Neural cell (in vitro differentiated cells): ENCODE measurements around the gene SNTA1. TPM values are rescaled to one million over a fixed set of nuclear protein-coding genes. Genes with fewer than 3 reads are reported as not detected.

Experiments used
- H2AFZ ChIP-seq: fragments of 200-600, 300-800 bp; sonication (generic), shearing (Covaris generic); 2 replicates; pipeline ENCODE4 v1.6.0; 2014; ENCODE audit warnings: low read depth, mild to moderate bottlenecking, antibody characterized with exemption, low read length, moderate library complexity
- H3F3A ChIP-seq: fragments of 200-600 bp; shearing (Covaris generic); 2 replicates; pipeline ENCODE4 v1.6.1; 2016; ENCODE audit warnings: mild to moderate bottlenecking, moderate library complexity, mixed read lengths, antibody characterized with exemption, low read length; ENCODE audit not compliant: insufficient read depth, poor library complexity, severe bottlenecking
- H3K27ac ChIP-seq: fragments of 200-600, 300-800 bp; sonication (generic), shearing (Covaris generic); 2 replicates; pipeline ENCODE4 v1.5.1; 2014; ENCODE audit warnings: mild to moderate bottlenecking, low read length, moderate library complexity
- H3K27me3 ChIP-seq: fragments of 300-800, 200-600 bp; sonication (generic), shearing (Covaris generic); 2 replicates; pipeline ENCODE4 v1.6.0; 2014; ENCODE audit warnings: mild to moderate bottlenecking, low read depth, low read length, moderate library complexity; ENCODE audit not compliant: insufficient read depth
- H3K36me3 ChIP-seq: fragments of 300-800, 200-600 bp; sonication (generic), shearing (Covaris generic); 2 replicates; pipeline ENCODE4 v1.5.1; 2014; ENCODE audit warnings: mild to moderate bottlenecking, antibody characterized with exemption, low read length, moderate library complexity; ENCODE audit not compliant: insufficient read depth
- H3K4me2 ChIP-seq: fragments of 300-800, 200-600 bp; sonication (generic), shearing (Covaris generic); 2 replicates; pipeline ENCODE4 v1.6.0; 2014; ENCODE audit warnings: mild to moderate bottlenecking, low read length
- H3K4me3 ChIP-seq: fragments of 300-800, 200-600 bp; sonication (generic), shearing (Covaris generic); 2 replicates; pipeline ENCODE4 v1.5.1; 2014; ENCODE audit warnings: mild to moderate bottlenecking, low read length, moderate library complexity
- H3K79me2 ChIP-seq: fragments of 200-600 bp; shearing (Covaris generic); replicated peaks from 2 replicates; pipeline ENCODE4 v1.6.0; 2014; ENCODE audit warnings: mild to moderate bottlenecking, low read length, moderate library complexity; ENCODE audit not compliant: insufficient read depth
- H3K9ac ChIP-seq: fragments of 300-800, 200-600 bp; sonication (generic), shearing (Covaris generic); 2 replicates; pipeline ENCODE4 v1.6.1; 2016; ENCODE audit warnings: mild to moderate bottlenecking, low read length, mixed read lengths
- H3K9me2 ChIP-seq: fragments of 200-600 bp; shearing (Covaris generic); 2 replicates; pipeline ENCODE4 v1.6.1; 2016; ENCODE audit warnings: mild to moderate bottlenecking, low read length, mixed read lengths; ENCODE audit not compliant: insufficient read depth
- H3K9me3 ChIP-seq: fragments of 200-600, 300-800 bp; sonication (generic), shearing (Covaris generic); 2 replicates; pipeline ENCODE4 v1.6.1; 2016; ENCODE audit warnings: mild to moderate bottlenecking, mixed run types, low read length, moderate library complexity, mixed read lengths
- H4K20me1 ChIP-seq: fragments of 200-600 bp; shearing (Covaris generic); 2 replicates; pipeline ENCODE4 v1.6.1; 2016; ENCODE audit warnings: mild to moderate bottlenecking, mixed run types; ENCODE audit not compliant: insufficient read depth
- EP300 ChIP-seq: fragments of 450-650 bp; conservative IDR thresholded peaks from 2 replicates; pipeline ENCODE4 v1.6.1; 2014; ENCODE audit warnings: antibody characterized with exemption, mild to moderate bottlenecking, moderate library complexity; ENCODE audit not compliant: poor library complexity, severe bottlenecking
- EZH2 ChIP-seq: fragments of 200-600, 300-800 bp; shearing (Covaris generic), sonication (generic); IDR thresholded peaks from 2 replicates; pipeline ENCODE4 v1.6.1; 2014; ENCODE audit warnings: antibody characterized with exemption, low read length, borderline replicate concordance, mild to moderate bottlenecking; ENCODE audit not compliant: insufficient read depth, poor library complexity, severe bottlenecking
- MXI1 ChIP-seq: fragments of 450-650 bp; conservative IDR thresholded peaks from 2 replicates; pipeline ENCODE4 v1.6.1; 2014; ENCODE audit warnings: antibody characterized with exemption, mild to moderate bottlenecking; ENCODE audit not compliant: poor library complexity, severe bottlenecking
- POLR2AphosphoS5 ChIP-seq: IDR thresholded peaks from 2 replicates; pipeline ENCODE4 v1.6.1; 2012
- RAD21 ChIP-seq: fragments of 450-650 bp; conservative IDR thresholded peaks from 2 replicates; pipeline ENCODE4 v1.6.1; 2014; ENCODE audit warnings: antibody characterized with exemption, mild to moderate bottlenecking, moderate library complexity
- REST ChIP-seq: IDR thresholded peaks from 2 replicates; pipeline ENCODE4 v1.6.1; 2012; ENCODE audit warnings: borderline replicate concordance
- SMC3 ChIP-seq: fragments of 450-650 bp; conservative IDR thresholded peaks from 2 replicates; pipeline ENCODE4 v1.6.1; 2014; ENCODE audit warnings: antibody characterized with exemption, mild to moderate bottlenecking, moderate library complexity; ENCODE audit not compliant: poor library complexity
- TAF1 ChIP-seq: IDR thresholded peaks from 2 replicates; pipeline ENCODE4 v1.6.1; 2012; ENCODE audit warnings: low read depth
- polyA plus RNA-seq: library from polyadenylated mRNA; depleted of rRNA; stranded (reverse); fragments of >200 nt; gene quantifications from 2 replicates; pipeline ENCODE4 v1.2.3, GENCODE V29; 2014
- TF ChIP-seq, protein P1 (sequence below): fragments of 450-650 bp; IDR thresholded peaks from 2 replicates; pipeline ENCODE4 v1.5.1; 2014; ENCODE audit warnings: antibody characterized with exemption, mild to moderate bottlenecking, moderate library complexity; ENCODE audit not compliant: poor library complexity, severe bottlenecking

Gene SNTA1
- polyA plus RNA-seq, 1 donor from 2014 or later: 7.2 TPM

- peak within 1 kb of the TSS; percentile 98 for H3K4me3 ChIP-seq
- H3F3A ChIP-seq: no peaks in the 10 kb centered on the region
- H4K20me1 ChIP-seq: no peaks in the 10 kb centered on the region
- H3K27me3 ChIP-seq: no peaks in the 10 kb centered on the region
- H3K9ac ChIP-seq: peak within 1 kb of the TSS; percentile 85
- peaks cover 11% of the 10 kb centered on the region for H3K79me2 ChIP-seq
- H3K36me3 ChIP-seq: no peaks in the 10 kb centered on the region
- H3K9me3 ChIP-seq: no peaks in the 10 kb centered on the region
- peak within 1 kb of the TSS; percentile 62 for H3K4me2 ChIP-seq
- TF ChIP-seq EP300 (no peak), RAD21 (no peak), SMC3 (peak; percentile 29), MXI1 (peak; percentile 50), POLR2AphosphoS5 (peak; percentile 80), TAF1 (no peak), REST (peak; percentile 40)
- TF ChIP-seq, protein P1, sequence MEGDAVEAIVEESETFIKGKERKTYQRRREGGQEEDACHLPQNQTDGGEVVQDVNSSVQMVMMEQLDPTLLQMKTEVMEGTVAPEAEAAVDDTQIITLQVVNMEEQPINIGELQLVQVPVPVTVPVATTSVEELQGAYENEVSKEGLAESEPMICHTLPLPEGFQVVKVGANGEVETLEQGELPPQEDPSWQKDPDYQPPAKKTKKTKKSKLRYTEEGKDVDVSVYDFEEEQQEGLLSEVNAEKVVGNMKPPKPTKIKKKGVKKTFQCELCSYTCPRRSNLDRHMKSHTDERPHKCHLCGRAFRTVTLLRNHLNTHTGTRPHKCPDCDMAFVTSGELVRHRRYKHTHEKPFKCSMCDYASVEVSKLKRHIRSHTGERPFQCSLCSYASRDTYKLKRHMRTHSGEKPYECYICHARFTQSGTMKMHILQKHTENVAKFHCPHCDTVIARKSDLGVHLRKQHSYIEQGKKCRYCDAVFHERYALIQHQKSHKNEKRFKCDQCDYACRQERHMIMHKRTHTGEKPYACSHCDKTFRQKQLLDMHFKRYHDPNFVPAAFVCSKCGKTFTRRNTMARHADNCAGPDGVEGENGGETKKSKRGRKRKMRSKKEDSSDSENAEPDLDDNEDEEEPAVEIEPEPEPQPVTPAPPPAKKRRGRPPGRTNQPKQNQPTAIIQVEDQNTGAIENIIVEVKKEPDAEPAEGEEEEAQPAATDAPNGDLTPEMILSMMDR: no peak
- peak within 1 kb of the TSS; percentile 62 for H2AFZ ChIP-seq
- H3K27ac ChIP-seq: peak within 1 kb of the TSS; percentile 78
- H3K9me2 ChIP-seq: no peaks in the 10 kb centered on the region
Observed at GRCh38 chr20:33490023-33490933, 46.7 kb upstream of the SNTA1 start, which contains the start of gene CBFA2T2. Gene CBFA2T2, plus strand, starts transcription at chr20:33490096. Its CDS starts 172 bp downstream, at chr20:33490268.

DNA sequence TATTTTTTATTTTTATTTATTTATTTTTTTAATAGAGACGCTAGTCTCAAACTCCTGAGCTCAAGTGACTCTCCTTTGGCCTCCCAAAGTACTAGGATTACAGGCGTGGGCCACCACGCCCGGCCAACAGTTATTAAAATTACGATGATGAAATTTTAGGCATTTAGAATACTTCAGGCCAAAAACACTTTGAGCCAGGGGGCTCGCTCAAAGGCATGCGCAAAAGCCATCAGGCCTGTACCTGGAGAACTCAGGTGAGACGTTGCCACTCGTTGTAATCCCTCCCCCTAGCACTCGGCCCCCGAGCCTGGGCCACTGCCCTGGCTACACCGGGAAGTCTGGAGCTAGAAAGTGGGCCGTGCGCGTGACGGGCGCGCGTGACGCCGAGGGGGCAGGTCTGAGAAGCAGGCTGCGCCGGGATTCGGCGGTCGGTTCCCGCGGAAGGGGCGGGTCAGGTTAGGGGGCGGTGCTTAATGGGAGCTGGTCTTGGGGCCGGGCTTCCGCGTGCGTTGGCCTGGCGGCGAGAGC is 46.0 kb upstream of the SNTA1 start:
- H2AFZ ChIP-seq: peak overlapping the region; percentile 37
- no peaks in the 10 kb centered on the region for H3K9me3 ChIP-seq
- peak overlapping the region; percentile 45 for H3K4me2 ChIP-seq

More for the DNA sequence above, 46.0 kb upstream of the SNTA1 start:
- Histone ChIP-seq H3K4me3 (peak overlapping the region; percentile 66), H3K9me2 (no peaks in the 10 kb centered on the region), H3K27me3 (no peaks in the 10 kb centered on the region), H3K9ac (peak overlapping the region; percentile 58), H3F3A (no peaks in the 10 kb centered on the region), H3K36me3 (no peaks in the 10 kb centered on the region), H3K79me2 (peaks cover 11% of the 10 kb centered on the region), H4K20me1 (no peaks in the 10 kb centered on the region), H3K27ac (peak overlapping the region; percentile 45)
- TF ChIP-seq POLR2AphosphoS5 (peak; percentile 66), REST (no peak), EZH2 (no peak), MXI1 (peak; percentile 30), TAF1 (peak; percentile 45), EP300 (no peak), SMC3 (no peak), RAD21 (no peak)
- TF ChIP-seq, protein P1: no peak
